Colonic mucosa (tissue), 4 donors: ENCODE measurements around the gene GNAI1. TPM values are rescaled to one million over a fixed set of nuclear protein-coding genes. Genes with fewer than 3 reads are reported as not detected.
"Not testable (repeated sequence)": the region's sequence is repeated elsewhere in the genome, so short reads cannot be mapped to it uniquely, and the experiment has no call there.

Experiments used
- DNase-seq: peaks from one replicate; pipeline ENCODE4 v3.0.0-alpha.2; 2020
- H3K27ac ChIP-seq: fragments of 200-600 bp; one replicate; pipeline ENCODE4 v1.8.0; 2021
- H3K27me3 ChIP-seq: fragments of 200-600 bp; one replicate; pipeline ENCODE4 v1.8.0; 2021
- H3K36me3 ChIP-seq: fragments of 200-600 bp; one replicate; pipeline ENCODE4 v1.8.0; 2021
- H3K4me1 ChIP-seq: fragments of 200-600 bp; one replicate; pipeline ENCODE4 v1.8.0; 2021; ENCODE audit warnings: mild to moderate bottlenecking
- H3K4me3 ChIP-seq: fragments of 200-600 bp; one replicate; pipeline ENCODE4 v1.8.0; 2021
- H3K9ac ChIP-seq, 2 donors: one replicate each; pipeline ENCODE4 v1.7.0; 2013; ENCODE audit warnings: control low read depth in 2 of 2, low read depth in 2 of 2, low read length in 2 of 2
- H3K9me3 ChIP-seq: fragments of 200-600 bp; one replicate; pipeline ENCODE4 v1.8.0; 2021
- intact Hi-C: fragments of 100-400 bp; cut with DNase I; formaldehyde crosslinking; loops from one replicate; pipeline ENCODE4 v1.14.1; 2022
- total RNA-seq, 2 donors: library from RNA; stranded (reverse); fragmentation: NEBNext Ultra II Directional in 1 of 2; extraction: Animal tissue kit (Norgen Biotek cat#: 25700) in 1 of 2; gene quantifications; one replicate each; pipeline ENCODE4 v1.2.1, GENCODE V29; 2021
- TF ChIP-seq, protein P1 (sequence below): fragments of 200-600 bp; IDR thresholded peaks from one replicate; pipeline ENCODE4 v1.8.0; 2022; ENCODE audit warnings: antibody characterized with exemption, mild to moderate bottlenecking
- donor health status: healthy.
- donor health status: DM: no; HTN: no; CAD: no.
- donor health status: DM: no; HTN: no; CAD: no.

Gene GNAI1
- total RNA-seq, 2 donors from 2014 or later: 13.3 to 27.1 TPM

DNA sequence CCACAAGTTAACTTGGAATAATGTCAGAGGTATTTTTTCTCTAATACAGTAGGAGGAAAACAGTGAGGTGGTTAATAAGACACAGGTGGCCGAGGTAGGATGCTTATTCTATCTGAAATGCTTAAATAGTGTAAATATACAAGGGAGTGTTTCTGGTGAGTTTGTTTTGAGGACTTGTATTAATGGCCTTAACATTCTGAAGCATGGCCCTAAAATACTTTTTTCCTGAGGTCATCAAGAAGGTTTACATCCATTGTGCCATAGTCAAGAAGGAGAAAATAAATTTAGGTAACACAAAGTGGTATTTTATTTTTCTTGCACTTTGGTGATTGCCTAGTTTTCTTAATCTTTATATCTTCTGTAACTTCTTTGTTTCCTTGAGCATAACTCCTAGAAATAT lies 18.8 kb downstream of the GNAI1 start:
- no peaks in the 10 kb centered on the region for H3K36me3 ChIP-seq
- H3K9me3 ChIP-seq: no peaks in the 10 kb centered on the region
- intact Hi-C loops: no loop called here
- no peak overlapping the region for H3K4me3 ChIP-seq
- DNase-seq: no peak
- TF ChIP-seq, protein P1, sequence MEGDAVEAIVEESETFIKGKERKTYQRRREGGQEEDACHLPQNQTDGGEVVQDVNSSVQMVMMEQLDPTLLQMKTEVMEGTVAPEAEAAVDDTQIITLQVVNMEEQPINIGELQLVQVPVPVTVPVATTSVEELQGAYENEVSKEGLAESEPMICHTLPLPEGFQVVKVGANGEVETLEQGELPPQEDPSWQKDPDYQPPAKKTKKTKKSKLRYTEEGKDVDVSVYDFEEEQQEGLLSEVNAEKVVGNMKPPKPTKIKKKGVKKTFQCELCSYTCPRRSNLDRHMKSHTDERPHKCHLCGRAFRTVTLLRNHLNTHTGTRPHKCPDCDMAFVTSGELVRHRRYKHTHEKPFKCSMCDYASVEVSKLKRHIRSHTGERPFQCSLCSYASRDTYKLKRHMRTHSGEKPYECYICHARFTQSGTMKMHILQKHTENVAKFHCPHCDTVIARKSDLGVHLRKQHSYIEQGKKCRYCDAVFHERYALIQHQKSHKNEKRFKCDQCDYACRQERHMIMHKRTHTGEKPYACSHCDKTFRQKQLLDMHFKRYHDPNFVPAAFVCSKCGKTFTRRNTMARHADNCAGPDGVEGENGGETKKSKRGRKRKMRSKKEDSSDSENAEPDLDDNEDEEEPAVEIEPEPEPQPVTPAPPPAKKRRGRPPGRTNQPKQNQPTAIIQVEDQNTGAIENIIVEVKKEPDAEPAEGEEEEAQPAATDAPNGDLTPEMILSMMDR: no peak
- no peaks in the 10 kb centered on the region for H3K4me1 ChIP-seq
- H3K27ac ChIP-seq: no peak overlapping the region
- no peak overlapping the region for H3K9ac ChIP-seq
- H3K27me3 ChIP-seq: no peaks in the 10 kb centered on the region

DNA sequence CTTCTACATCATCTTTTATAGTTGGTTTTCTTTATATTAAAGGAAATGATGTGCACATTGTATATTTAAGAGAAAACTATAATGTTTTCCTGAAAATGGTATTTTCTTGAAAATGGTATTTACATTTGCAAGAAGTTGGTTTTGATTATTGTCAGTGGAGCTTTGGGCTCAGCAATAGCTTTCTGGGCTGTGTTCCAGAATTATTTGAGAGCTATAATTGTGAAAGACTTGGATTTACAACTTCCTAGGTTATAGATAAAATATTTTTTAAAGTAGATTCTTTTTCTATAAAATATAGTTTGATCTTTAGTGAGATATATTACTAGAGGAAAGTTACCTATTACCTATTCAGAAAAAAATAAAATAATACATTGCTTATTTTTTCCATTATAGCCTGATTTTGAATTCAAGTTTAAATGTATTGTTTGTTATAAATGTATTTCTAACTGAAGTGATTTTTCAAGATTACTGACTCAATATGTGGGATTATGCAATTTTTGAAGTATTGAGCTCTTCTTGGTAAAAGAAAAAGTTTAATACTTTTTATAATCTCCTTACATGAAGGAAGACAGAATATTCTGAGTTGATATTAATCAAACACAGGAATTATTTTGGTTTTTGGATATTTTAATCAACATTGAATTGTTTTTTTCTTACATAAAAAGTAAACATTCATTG lies 20.2 kb downstream of the GNAI1 start:
- Histone ChIP-seq H3K9ac (no peak overlapping the region), H3K27ac (no peak overlapping the region), H3K27me3 (no peaks in the 10 kb centered on the region), H3K9me3 (no peaks in the 10 kb centered on the region), H3K4me1 (no peaks in the 10 kb centered on the region), H3K4me3 (no peak overlapping the region), H3K36me3 (no peaks in the 10 kb centered on the region)
- TF ChIP-seq, protein P1: no peak
- DNase-seq: no peak
- intact Hi-C loops: no loop called here

DNA sequence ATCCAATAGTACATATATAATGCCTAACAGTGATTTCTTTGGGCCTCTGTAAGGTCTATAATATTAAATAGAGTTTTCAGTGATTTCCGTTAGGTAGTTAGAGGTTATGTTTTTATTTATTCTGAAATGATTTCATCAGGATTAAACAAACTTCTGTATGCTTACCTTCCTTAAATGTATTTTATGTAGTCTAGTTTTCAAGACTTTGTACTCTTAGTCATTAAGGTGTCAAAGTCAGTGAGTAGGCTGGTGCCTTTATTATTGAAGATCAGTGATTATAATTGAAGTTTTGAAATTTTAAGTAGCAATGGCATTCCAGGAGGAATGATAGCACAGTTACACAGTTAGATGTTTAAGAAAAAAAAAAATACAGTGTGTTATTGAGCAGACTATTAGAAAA lies 20.7 kb downstream of the GNAI1 start:
- Histone ChIP-seq H3K9ac (no peak overlapping the region), H3K27ac (no peak overlapping the region), H3K4me3 (no peak overlapping the region), H3K4me1 (no peaks in the 10 kb centered on the region), H3K27me3 (no peaks in the 10 kb centered on the region), H3K9me3 (no peaks in the 10 kb centered on the region), H3K36me3 (no peaks in the 10 kb centered on the region)
- intact Hi-C loops: no loop called here
- no peak for DNase-seq
- TF ChIP-seq, protein P1: no peak

DNA sequence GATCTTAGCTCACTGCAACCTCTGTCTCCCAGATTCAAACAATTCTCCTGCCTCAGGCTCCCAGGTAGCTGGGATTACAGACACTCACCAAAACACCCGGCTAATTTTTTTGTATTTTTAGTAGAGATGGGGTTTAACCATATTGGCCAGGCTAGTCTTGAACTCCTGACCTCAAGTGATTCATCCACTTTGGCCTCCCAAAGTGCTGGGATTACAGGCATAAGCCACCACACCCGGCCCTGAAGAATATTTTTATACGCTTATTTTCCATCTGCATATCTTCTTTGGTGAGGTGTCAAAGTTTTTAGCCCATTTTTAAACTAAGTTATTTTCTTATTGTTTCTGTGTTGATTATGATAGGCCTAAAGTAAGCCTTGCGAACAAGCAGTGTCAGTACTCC lies 23.1 kb downstream of the GNAI1 start:
- H3K9me3 ChIP-seq, DNase-seq, H3K36me3 ChIP-seq, intact Hi-C loops, H3K4me3 ChIP-seq, H3K4me1 ChIP-seq, H3K9ac ChIP-seq, H3K27me3 ChIP-seq, H3K27ac ChIP-seq: not testable (repeated sequence)

DNA sequence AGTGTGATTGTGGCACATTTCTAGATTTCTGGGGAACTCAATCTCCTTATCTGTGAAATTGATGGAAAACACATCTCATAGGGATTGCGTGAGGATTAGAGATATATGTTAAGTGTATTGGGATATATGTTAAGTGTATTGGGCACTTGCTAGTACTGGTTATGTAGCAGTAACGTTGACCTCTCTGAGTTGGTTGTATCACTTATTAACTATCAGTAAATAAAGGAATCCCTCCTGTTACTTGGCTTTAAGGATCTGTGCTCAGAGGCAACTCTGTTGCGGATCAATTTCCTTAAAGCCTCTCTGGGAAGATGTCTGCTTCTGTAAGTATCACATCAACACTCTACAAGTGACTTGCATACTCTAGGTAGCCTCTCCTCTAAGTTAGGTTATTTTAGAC lies 25.2 kb downstream of the GNAI1 start:
- Histone ChIP-seq H3K27ac (no peak overlapping the region), H3K9ac (no peak overlapping the region), H3K4me1 (no peaks in the 10 kb centered on the region), H3K36me3 (no peaks in the 10 kb centered on the region), H3K4me3 (no peak overlapping the region), H3K27me3 (no peaks in the 10 kb centered on the region), H3K9me3 (no peaks in the 10 kb centered on the region)
- TF ChIP-seq, protein P1: no peak
- intact Hi-C loops: no loop called here
- DNase-seq: no peak

DNA sequence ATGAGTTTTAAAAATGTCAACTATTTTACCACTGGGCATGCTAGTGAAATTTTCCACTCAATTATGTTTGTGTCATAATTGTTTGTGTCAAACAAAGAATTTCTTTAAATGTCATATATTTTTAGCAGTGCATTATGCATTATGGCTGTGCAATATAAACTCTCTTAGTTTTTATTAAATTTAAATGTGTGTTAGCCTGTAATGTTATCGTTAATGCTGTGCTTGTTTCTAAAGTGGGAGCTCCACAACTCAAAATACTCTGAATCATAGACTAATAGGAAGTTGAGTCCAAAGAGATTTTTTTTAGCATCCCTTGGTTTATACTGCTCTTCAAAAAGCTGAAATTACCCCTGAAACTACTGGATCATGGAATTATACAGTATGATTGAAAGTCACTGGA lies 26.8 kb downstream of the GNAI1 start:
- TF ChIP-seq, protein P1: no peak
- DNase-seq: no peak
- no peaks in the 10 kb centered on the region for H3K9me3 ChIP-seq
- no peak overlapping the region for H3K27ac ChIP-seq
- intact Hi-C loops: no loop called here
- no peaks in the 10 kb centered on the region for H3K27me3 ChIP-seq
- no peaks in the 10 kb centered on the region for H3K4me1 ChIP-seq
- H3K4me3 ChIP-seq: no peak overlapping the region
- H3K9ac ChIP-seq: no peak overlapping the region
- no peaks in the 10 kb centered on the region for H3K36me3 ChIP-seq
